Raji (cell line): ENCODE results near the gene IL21R.

Source experiments
- POLR2A ChIP-seq: IDR thresholded peaks from 2 replicates; pipeline ENCODE4 v1.6.1; 2011; ENCODE audit warnings: low read depth, low read length, control low read depth; ENCODE audit not compliant: insufficient read depth

The IL21R gene

DNA sequence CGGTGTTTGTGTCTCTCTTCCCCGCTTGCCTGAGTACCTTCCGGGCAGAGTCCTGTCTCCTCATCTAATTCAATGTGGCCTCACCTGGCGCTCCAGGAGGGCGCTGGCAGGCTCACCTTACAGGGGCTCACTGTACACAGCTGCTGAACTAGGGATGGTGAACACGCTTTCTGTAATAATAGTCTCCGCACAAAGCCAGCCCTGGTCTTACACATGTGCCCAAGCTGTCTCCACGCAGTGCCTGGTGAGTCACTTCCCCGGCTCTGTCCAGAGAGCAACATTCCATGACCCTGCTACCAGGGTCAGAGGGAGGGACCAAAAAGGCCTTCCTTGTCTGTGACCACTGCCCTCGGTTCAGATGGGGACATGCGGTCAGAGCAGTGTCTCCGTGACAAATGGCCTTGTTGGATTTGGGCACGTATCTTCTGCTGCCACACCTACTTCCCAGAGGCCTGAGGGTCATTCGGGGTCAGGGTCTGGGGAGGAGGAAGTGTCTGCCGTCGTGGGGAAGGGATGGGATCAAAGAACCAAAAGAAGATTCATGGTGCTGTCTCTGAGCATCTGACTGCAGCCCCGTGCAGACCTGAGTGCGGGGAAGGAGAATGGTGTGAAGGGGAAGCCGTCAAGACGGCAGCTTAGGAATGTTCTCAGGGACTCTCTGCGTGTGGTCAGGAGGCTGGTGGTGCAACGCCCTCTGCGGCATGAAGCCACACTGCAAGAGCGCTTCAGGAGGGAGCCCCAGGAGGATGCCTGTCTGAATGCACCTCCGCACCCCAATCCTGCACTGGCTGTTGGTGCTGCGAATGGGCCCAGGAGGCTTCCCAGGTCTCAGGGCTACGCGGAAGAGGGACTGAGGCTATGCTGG, 68.8 kb downstream of the IL21R start:
- no peak for TF ChIP-seq POLR2A

DNA sequence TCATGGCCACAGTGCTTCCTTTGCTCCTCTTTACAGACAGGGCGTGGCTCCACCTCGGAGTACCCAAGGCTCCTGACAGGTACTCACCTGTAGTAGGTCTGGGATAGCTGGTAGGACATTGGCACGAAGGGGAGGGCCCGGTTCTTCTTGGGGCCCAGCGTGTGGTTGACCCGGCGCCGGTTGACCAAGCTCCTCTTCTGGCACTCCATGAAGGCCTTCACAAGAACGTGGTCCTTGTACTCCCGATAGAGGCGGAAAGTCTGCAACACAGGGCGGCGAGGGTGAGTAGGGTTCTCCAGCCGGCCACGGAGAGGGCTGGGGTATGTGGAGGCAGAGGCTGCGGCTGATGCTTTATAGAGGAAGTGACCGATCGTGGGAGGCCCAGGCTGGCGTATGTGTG, 69.7 kb downstream of the IL21R start:
- TF ChIP-seq POLR2A = no peak

DNA sequence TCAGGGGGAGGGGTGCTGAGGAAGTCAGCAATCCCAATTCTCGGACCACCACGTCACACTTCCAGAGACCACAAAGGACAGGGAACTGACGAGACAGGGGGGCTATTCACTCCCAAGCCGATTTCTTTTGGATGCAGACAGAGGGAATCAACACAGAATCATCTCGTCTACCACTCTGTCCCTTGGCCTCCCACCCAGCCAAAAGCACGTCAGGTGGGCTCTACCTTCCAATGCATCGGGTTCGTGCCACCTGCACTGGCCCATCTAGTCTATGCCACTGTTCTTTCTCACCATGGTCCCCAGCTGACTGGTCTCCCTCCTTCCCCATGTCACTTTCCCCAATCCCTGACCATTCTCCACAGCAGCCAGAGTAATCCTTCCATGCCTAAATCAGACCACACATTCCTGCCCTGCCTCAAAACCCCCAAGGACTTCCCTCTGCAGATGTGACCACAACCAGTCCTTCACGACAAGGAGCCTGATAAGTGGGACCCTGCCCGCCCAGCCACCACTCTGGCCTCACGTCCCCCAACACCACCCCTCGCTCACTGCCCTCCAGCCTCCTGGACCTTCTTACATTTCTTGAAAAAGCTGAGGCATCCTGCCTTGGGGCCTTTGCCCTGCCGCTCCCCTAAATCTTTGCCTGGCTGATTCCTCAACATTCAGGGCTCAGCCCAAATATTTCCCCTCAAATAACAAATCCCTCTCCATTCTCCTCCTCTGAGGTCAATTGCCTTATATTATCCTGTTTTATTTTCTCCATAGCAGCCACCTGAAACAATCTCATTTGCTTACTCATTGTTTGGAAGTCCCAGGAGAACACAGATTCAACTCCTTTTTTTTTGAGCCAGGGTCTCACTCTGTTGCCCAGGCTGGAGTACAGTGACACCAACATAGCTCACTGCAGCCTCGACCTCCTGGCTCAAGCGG, 70.4 kb downstream of the IL21R start:
- TF ChIP-seq POLR2A = no peak

DNA sequence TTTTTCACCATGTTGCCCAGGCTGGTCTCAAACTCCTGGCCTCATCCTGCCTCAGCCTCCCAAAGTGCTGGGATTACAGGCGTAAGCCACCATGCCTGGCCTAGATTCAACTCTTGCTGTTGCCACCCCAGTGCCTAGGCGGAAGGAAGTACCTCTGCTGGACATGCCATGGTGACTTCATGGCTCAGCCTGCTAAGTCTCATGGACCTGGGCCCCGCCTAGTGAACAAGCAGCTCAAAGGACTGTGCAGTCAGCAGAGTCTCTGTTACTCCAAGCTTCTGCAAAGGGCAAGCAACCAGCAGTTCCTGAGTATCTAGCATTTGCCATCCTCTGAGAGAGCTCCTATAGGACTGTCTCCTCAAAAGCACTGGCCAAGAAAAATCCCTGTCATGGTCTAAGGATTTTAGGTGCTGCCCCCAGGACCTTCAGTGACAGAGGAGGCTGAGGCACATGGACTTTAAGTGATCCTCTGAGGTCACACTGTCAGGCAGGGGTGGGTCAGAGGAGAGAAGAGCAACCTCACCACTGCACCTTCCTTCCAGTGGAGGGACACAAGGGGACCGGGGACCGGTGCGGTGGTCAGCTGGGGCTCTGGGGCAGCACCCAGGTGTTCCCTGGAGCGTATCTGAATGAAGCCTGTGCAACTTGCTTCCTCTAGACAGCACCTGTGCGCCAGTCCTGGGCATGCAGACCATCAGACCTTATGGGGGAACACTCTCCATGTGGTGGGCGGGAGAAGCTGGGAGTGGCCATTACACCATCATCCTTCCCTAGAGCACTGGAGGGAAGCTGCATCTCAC, 71.3 kb downstream of the IL21R start:
- no peak for TF ChIP-seq POLR2A

DNA sequence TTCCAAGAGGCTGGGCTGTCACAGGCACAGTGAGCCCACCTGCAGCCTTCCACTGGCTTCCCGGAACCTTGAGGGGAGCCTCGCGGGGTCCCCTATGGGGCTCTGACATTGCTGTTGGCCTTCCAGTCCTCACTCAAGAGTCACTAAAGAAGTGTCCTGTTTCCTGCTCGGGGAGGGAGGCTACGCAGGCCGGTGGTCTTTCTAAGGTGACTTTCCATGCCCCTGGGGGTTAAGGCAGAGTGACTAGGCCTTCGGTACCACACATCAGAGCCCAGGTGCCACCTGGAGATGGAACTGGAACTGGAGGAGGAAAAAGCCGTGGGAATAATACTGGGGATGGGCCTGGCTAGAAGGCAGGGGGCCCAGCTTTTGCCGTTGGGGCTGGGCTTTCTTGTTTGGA, 72.1 kb downstream of the IL21R start:
- no peak for TF ChIP-seq POLR2A

DNA sequence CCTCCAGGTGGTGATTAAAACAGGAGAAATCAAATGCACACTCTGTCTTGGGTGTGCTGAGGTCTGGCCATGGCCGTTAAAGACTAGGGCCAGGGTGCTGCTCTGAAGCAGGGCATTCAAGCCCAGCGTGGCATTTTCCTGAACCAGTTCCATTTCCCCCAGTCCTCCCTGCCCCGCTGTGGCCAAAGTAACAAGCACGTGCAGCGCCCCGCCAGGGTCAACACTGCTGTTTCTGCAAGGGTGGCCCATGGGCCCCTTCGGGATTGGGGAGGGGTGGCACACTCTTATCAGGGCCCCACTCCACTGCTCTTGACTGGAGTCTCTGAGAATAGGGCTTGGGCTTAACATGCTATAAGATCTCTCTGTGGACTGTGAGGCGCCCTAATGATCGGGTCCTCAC, 72.9 kb downstream of the IL21R start:
- no peak for TF ChIP-seq POLR2A

DNA sequence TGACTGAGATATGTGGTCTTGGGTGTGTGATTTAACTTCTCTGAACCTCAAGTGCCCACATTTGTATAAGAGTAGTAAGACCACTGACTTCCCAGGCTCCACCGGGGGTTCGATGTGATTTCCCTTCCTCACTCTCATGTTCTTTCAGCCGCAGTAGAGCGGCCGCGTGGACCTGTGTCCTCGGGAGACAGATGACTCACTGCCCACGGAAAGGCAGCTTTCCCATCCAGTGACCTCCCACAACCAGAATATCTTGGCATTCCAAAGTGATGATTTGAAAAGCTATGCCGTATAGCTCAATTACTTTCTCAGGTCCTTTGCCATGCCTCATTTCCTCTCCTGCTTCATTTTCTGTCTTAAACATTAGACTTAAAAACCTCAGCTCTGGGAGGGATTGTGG, 73.6 kb downstream of the IL21R start:
- TF ChIP-seq POLR2A = no peak

DNA sequence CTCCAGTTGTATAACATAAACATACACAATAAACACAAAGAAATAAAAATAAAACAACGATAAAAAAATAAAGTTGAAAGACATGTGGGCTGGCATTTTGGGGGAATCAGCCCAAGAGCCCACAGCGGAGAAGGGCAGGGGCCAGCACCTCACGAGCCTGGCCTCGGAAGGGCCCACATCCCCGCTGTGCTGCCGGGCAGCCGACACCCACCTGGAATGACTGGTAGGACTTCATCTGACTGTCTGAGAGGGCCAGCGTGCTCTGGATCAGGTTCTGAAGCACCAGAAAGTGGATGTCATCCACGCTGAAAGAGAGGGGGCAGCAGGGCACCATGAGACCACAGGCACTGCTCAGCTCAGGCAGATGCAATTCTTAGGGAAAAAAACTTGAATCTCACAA, 74.3 kb downstream of the IL21R start:
- TF ChIP-seq POLR2A = no peak

DNA sequence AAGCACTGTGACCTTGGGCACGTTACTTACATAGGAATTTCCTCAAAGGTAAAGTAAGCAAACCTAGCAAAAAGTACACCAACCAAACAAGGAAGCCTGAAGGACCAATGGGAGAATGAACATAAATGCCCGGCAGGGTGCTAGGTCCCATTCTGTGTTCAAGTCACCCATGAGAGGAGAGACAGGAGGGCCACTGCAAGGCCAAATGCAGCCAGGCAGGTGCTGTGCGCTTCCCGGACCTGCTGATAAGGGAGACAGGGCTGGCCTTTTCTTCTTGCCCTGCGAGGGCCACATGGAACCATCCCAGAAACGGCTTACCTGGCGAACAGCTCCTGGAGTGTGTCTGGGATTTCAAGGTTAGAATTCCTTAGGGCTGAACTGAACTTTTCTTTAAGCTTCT, 78.8 kb downstream of the IL21R start:
- no peak for TF ChIP-seq POLR2A

DNA sequence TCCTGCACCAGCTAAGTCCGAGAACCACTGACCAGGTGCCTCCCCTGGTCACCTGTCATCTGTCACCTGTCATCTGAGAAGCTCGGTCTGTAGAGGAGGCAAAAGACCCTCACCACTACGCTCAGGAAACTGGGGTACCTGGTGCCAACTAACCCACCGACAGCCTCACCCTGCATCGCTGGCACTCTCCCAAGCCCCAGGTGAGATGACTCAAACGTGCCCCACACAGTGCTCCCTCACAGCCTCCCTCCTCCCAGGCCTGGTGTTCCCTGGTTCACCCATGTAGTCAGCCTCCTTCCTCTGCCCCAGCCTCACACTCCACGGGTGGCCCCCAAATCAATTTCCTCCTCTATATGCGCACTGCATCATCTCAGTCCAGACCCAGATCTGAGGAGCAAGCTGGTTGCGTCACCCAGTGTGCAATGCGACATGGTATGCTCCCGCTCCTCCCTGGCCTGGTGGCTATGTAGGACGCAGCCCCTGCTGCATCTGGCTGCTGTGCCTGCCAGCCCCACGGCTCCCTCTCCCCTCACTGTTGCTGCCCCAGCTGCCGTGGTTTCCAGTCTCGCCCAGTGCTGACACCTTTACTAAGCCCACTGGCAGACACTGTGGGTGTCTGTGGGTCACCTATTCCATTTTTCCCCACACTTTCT, 79.4 kb downstream of the IL21R start:
- TF ChIP-seq POLR2A = no peak

DNA sequence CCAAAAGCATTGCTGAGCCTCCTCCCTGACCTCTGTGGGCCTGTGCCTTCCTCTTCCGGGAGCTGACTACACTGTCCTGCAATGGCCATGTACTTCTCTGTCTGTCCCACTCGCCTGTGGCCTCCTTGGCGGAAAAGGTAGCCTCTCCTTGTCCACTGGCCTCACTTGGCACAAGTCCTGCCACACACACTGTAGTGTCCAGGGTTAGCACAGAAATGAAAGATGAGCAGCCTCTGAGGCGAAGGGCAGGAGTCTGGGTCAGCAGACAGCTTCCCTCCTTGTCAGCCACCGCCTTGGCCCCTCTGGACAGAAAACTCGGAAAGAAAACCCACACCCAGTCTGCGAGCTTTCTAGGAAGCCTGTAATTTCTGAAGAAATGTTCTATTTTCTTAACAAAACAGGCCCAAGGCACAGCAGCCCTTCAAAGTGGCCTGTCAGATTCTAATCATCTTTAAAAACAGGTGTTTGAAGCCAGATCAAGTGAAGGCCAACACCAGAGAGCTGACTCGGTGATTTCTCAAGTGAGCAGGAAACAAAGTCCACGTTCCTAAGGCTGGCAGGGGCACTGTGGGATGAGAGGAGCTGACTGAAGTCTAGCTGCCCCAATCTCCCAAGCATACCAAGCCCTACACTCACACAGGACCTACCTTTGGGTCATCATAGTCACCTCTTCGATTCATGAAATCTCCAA, 80.6 kb downstream of the IL21R start:
- no peak for TF ChIP-seq POLR2A

DNA sequence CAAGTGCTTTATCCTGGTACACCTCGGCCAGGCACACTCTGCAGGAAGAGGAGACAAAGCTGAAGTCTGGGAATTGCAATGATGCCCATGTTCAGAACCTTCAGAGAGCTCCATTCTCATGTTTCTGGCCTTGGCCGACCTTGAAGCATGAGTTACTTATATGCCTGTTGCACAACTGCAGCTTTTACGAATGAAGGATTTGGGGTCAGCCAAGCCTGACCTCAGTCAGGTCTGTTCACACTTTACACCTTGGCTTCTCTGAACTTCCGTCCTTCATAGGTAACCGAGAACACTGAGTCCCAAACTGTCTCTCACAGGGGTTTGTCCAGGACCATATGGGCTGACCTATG, 81.1 kb downstream of the IL21R start:
- no peak for TF ChIP-seq POLR2A

DNA sequence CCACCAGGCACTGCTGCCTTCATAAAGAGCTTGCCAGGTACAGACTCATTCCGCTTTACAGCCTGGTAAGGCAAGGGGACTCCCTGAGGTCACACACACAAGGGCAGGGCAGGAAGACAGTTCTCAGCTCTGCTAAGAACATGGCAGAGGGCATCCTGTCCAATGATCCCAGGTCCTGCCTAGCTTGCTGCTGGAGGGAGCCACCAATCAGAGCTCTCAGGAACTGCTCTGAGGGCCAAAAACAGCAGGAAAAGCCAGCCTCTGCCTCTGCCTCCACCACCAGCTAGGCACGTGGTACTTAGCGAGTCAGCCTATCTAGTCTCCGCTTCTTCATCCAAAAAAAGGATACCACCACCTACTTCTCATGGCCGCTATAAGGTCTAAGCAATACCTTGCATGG, 81.7 kb downstream of the IL21R start:
- no peak for TF ChIP-seq POLR2A

DNA sequence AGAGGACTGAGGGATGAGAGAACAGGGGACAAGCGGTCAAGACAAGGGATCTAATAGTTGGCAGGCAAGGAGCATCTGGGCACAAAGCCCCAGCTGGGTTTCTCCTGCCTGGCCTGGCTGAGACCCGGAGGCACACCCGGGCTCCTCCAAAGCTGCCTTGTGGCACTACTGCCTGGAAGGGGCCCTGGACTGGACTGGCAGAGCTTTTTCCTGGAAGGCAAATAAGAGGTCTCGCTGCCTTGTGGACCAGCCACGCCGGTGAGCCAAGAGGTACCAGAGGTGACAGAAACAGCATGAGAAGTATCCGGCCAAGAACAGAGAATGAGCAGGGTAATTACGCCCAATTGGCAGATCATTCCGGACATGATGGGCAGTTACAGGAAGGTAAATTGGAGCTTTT, 83.2 kb downstream of the IL21R start:
- TF ChIP-seq POLR2A = no peak
